PC-9 (cell line): ENCODE measurements around the gene ADISSP.

ENCODE experiments used
- EZH2 ChIP-seq: fragments of 200-600 bp; sonication (generic); IDR thresholded peaks from 2 replicates; pipeline ENCODE4 v1.8.0; 2017; ENCODE audit warnings: antibody characterized with exemption, low read depth
- TF ChIP-seq, protein P1 (sequence below): fragments of 200-600 bp; sonication (generic); conservative IDR thresholded peaks from 2 replicates; pipeline ENCODE4 v1.6.1; 2017; ENCODE audit warnings: mixed run types, antibody characterized with exemption, mild to moderate bottlenecking, moderate library complexity

DNA sequence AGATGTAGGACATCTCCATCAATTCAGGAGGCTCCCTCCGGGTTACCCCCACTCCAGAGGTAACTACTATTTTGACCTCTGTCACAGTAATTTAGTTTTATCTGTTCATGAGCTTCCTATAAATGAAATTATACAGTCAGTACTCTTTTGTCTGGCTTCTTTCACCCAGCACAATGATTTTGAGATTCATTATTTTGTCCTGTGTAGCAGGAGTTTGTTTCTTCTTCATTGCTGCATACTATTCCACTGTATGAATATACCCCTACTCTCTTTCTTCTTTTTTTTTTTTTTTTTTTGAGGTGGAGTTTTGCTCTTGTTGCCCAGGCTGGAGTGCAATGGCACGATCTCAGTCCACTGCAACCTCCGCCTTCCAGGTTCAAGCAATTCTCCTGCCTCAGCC, 41.0 kb upstream of the ADISSP start:
- TF ChIP-seq, protein P1, sequence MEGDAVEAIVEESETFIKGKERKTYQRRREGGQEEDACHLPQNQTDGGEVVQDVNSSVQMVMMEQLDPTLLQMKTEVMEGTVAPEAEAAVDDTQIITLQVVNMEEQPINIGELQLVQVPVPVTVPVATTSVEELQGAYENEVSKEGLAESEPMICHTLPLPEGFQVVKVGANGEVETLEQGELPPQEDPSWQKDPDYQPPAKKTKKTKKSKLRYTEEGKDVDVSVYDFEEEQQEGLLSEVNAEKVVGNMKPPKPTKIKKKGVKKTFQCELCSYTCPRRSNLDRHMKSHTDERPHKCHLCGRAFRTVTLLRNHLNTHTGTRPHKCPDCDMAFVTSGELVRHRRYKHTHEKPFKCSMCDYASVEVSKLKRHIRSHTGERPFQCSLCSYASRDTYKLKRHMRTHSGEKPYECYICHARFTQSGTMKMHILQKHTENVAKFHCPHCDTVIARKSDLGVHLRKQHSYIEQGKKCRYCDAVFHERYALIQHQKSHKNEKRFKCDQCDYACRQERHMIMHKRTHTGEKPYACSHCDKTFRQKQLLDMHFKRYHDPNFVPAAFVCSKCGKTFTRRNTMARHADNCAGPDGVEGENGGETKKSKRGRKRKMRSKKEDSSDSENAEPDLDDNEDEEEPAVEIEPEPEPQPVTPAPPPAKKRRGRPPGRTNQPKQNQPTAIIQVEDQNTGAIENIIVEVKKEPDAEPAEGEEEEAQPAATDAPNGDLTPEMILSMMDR, result no peak
- TF ChIP-seq EZH2, result no peak
